ENCODE results near the gene PRAMEF27.
"Not testable (repeated sequence)": the region's sequence is repeated elsewhere in the genome, so short reads cannot be mapped to it uniquely, and the experiment has no call there.

The PRAMEF27 gene

DNA sequence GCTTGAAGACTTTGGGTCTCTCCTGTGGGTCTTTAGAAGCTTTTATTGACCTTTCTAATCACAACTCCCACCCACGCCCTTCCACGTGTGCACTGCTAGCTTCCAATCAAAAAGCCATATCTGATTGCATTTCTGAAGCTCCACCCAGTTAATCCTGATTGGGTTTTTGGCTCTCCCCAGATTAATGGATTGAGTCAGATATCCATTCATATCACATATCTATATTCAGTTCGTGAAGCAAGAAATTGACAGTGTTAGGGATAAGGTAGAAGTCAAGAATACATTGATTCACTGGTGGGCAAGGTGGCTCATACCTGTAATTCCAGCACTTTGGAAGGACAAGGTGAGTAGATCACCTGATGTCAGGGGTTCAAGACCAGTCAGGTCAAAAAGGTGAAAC, at the start of gene PRAMEF27:
Gene PRAMEF27, minus strand, starts transcription at position 101 of the 400 bp plus-strand sequence. CDS start 2,916 bp downstream, outside the sequence.
- DNase-seq = not testable (repeated sequence)

DNA sequence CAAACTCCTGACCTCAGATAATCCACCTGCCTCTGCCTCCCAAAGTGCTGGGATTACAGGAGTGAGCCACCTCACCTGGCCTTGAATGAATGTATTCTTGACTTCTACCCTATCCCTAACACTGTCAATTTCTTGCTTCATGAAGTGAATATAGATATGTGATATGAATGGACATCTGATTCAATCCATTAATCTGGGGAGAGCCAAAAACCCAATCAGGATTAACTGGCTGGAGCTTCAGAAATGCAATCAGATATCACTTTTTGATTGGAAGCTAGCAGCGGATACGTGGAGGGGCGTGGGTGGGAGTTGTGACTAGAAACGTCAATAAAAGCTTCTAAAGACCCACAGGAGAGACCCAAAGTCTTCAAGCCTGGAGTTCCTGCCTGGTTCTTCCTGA, 14.1 kb upstream of the PRAMEF27 start, which contains the start of gene PRAMEF25:
Gene PRAMEF25, plus strand, starts transcription at position 301 of the 400 bp plus-strand sequence. CDS start 2,920 bp downstream, outside the sequence.
- DNase-seq = not testable (repeated sequence)

DNA sequence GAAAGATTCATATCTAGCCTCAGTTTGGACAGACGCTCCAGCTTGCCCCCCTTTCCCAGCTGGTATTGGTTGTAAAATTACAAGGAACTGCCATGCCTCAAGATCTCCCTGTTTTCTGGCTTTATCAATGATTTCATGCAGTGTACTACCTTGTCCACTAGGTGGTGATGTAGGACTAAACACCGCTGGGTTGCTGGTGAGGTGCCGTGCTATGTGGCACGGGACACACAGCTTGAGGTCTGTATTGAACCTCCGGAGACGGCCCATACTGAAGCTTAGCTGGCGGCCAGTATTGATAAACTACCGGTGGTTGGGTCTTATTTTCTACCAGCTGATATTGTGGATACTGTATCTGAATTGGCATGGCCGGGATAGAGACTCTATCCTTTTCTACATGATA, 36.5 kb downstream of the PRAMEF27 start:
- DNase-seq = not testable (repeated sequence)

- not testable (repeated sequence) for DNase-seq
Measured at GRCh38 chr1:13011932-13012331, 44.4 kb downstream of the PRAMEF27 start.

DNA sequence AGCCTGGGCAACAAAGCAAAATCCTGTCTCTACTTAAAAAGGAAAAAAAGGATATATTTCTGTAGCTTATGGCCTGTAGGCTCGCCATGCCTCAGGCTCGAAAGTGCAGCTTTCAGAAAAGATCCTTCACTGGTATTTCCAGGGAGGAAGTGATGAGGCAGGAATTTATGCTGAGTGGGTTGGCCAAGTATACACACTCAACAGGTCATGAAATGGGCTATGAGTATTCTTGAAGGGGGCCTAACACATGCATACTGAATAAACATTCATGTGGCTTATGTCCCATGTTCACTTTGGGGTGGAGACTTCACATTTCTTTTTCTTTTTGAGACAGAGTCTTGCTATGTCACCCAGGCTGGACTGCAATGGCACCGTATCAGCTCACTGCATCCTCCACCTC, 47.0 kb downstream of the PRAMEF27 start:
- not testable (repeated sequence) for DNase-seq

DNA sequence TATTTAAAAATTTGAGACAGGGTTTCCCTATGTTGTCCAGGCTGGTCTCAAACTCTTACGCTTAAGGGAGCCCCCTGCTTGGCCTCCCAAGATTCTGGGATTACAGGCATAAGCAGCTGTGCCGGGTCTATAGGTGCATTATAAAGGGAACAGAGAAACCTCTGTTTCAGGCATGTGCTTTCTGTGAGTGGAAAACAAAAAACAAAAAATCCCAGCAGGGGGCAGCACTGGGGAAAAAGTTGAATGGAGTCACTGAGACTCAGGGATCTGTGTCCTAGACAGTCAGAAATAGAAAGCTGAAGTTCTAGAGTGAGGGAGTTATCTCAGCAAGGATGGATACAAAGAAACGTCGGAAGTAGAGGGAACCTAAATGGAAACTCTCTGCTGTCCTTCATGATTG, 50.6 kb downstream of the PRAMEF27 start:
- not testable (repeated sequence) for DNase-seq

Data from CD4-positive, alpha-beta T cell treated with Interleukin-17A for 4 hours (primary cell).